Lung microvascular endothelial cell (primary cell): ENCODE results near the gene GPC6. TPM values are rescaled to one million over a fixed set of nuclear protein-coding genes. Genes with fewer than 3 reads are reported as not detected.

Source experiments
- DNase-seq, 2 donors: peaks; one replicate each; pipeline versions ENCODE4 v3.0.0 to v3.0.0-alpha.2; 2010; ENCODE audit warnings: low read depth in 2 of 2
- total RNA-seq: library from RNA; depleted of rRNA; stranded (reverse); fragments of >200 nt; gene quantifications from 2 replicates; pipeline ENCODE4 v1.2.1, GENCODE V29; 2014

GPC6 gene
- total RNA-seq, 1 donor from 2014 or later, result under 0.01 TPM

DNA sequence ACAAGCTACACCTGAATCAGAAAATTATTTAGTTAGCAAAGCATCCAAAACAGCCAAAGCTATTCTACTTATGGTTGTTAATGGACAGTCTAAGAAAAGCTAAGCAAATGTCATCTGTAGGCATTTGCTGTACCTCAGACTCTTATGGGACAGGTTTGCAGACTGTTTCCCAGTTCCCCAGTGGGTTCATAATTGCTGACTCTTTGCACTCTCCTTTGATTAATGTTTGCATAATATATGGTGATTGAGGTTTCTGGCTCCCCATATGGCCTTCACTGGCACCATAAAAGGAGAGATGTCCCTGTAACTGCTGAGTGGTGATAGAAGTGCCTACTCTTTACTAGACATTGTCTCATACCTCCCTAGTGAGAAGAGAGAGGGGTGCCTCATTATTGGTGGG lies 142.1 kb downstream of the GPC6 start:
- no peak for DNase-seq

GRCh38 chr13:93372856-93373255 lies 146.2 kb downstream of the GPC6 start:
- DNase-seq, result no peak

GRCh38 chr13:93375491-93375890 lies 148.9 kb downstream of the GPC6 start:
- DNase-seq, result no peak

DNA sequence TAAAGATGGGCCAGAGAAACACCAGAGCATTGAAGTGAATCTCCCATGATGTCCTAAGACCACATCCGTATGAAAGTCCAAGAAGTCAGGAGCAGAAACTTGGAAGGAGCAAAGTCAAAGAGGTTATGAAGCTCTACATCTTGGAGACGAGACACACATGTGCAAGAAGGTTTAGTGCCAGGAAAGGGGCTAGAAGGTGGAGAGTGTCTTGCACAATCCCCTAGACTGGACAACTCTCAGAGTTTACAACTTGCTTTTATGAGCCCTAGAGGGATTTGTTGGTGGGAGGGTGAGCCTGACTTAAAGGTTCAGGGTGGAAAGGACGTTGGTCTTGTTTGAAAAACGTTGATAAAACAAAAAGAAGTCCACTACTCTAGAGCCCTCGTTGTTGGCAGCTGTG lies 150.6 kb downstream of the GPC6 start:
- no peak for DNase-seq

DNA sequence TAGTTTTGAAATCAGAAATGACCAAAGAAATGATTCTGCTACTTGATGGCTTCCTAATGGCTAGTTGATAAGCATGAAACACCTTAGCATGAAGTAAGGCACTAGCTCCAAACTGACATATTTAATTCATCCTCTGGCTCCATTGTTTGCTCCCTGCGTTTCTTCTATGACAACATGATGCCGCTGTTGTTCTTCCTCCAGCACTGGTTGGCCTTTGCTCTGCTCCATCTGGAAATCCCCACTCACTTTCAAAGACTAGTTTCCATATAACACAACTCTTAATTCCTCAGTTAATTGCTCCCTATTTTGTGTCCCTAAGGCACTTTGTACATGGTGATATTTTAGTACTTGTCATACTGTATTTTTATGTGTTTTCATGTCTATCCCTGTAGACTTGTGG lies 151.6 kb downstream of the GPC6 start:
- no peak for DNase-seq

DNA sequence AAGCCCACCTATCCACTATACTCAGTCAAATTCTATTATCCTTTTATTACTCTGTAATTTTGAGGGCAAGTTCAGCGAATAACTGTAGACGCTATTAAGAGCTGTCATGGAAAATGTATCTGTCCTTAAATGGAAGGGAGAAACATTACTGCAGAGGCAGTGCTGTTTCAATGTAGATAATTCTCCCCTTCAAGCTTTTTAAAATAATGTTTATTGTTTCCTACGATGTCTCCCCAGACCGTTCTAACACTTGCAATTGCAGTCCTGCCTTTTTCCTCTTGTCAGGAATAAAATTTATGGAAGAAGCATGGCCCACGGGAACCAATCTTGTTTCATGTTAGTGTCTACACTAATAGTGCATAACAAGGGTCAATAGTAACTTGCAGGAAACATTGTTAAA lies 159.5 kb downstream of the GPC6 start:
- DNase-seq, result no peak

- DNase-seq, result no peak
Measured at GRCh38 chr13:93388701-93389100, 162.1 kb downstream of the GPC6 start.

- no peak for DNase-seq
Measured at GRCh38 chr13:93397619-93398018, 171.0 kb downstream of the GPC6 start.

GRCh38 chr13:93398167-93399035 lies 171.8 kb downstream of the GPC6 start:
- DNase-seq, result no peak

DNA sequence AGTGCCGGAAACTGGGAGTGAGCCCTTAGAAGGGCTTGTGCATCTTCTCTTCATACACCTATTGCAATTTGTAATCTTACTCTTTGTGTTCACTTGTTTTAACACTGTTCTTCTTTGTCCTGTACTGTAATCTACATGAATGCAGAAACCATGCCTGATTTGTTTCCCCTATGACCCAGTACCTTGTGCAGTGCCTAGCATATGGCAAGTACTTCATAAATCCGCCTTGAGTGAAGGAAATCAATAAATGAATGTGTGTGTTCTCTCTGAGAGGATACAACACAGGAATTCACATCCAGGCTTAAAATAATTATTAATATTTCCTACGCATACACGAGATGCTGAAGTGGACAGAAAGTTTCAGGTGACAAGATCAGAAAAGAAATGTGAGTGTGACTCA lies 172.6 kb downstream of the GPC6 start:
- no peak for DNase-seq

DNA sequence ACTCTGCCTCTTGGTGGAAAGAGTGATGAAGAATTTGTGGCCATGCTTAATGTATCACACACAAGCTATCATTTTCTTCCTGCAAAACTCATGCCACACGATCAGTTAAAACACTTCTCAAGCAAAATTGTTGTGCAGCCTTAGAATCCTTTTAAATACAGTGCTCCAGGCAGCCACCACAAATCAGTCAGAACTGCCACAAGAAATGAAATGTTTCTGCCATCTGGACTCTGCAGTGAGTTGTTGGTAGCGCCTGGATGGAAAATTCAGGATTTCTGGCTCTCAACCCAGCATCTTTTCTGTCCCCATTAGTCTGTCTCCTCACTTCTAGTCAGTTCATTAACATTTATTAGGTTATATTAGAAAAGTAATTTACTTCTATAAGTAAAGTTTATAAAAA lies 179.5 kb downstream of the GPC6 start:
- DNase-seq, result no peak

GRCh38 chr13:93407551-93407950 lies 180.9 kb downstream of the GPC6 start:
- no peak for DNase-seq

- no peak for DNase-seq
Measured at GRCh38 chr13:93409001-93409400, 182.4 kb downstream of the GPC6 start.

DNA sequence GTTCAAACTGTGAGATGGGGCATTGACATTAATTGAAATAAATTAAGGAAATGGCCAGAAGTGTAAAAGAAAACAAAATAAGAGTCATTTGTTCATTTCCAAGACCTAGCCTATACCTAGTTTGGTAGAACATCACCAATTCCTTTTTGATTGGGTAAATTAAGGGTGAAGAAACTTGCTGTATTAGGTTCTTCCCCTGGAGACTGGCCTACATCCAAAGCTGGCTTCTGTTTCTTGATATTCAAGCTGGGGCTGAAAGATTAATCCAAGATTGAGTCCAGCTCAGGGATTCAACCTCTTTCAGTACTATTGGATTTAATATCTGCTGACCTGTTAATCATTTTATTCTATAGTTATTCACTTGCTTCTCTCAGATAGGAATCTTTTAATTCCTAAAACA lies 183.2 kb downstream of the GPC6 start:
- DNase-seq, result no peak

DNA sequence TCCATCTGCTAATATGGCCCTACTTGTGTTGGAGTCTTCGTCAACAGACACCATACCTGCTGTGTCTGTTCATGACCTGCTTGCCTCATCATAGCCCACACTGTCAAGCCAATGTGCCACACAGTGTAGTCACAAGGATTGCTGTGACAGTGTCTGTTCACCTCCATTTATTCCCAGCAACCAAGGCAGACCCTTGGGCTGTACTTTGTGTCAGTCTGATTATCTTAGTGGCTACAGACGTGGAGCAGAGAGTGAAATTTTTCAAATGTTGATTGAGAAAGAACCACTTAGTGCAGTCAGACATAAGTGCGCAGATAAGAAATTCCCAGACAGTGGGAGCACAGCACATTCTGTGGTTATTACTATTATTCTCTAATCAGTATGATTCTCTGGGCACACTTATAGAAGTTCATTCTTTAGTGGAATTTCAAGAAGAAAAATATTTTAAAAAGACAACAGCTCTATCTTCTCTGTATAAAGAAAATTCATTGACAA lies 184.6 kb downstream of the GPC6 start:
- DNase-seq, result no peak

- DNase-seq, result no peak
Measured at GRCh38 chr13:93412676-93413075, 186.1 kb downstream of the GPC6 start.

DNA sequence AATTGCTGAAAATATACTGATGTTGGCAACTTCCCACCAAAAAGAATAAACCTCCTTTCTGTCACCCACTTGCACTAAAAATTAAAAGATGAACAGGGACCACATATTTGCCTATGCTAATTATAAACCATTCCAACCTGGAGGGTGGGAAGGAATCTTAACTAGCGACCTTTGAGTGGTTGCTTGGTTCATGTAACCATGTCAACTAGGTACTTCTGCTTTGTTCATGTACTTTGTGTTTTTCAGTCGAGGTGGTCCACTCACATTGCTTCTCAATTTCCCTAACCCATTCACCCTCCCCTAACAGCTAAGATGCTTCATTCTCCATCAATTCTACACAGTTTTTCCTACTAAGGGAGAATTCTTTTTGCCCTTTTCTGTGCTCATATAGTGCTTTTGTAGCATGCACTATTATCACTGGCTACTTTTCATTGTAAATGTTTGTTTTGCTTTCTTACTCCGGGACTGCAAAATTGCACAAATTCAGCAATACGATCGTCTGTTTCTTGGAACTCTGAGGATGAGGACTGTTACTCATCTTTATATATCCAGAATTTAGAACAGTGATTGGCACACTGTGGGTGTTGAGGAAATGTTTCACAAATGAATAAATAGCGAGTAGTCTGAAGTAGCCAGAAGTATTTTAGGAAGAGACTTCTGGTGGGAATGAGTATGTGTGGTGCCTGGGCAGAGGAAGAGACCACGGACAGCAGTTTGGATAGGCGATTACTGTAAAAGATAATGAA lies 187.5 kb downstream of the GPC6 start:
- no peak for DNase-seq

GRCh38 chr13:93416736-93417355 lies 190.2 kb downstream of the GPC6 start:
- DNase-seq, result no peak

DNA sequence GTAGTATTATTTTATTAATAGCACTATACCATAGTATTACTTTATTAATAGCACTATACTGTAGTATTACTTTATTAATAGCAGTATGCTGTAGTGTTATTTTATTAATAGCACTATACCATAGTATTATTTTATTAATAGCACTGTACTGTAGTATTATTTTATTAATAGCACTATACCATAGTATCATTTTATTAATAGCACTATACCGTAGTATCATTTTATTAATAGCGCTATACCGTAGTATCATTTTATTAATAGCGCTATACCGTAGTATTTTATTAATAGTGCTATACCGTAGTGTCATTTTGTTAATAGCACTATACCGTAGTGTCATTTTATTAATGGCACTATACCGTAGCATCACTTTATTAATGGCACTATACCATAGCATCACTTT lies 191.8 kb downstream of the GPC6 start:
- no peak for DNase-seq

DNA sequence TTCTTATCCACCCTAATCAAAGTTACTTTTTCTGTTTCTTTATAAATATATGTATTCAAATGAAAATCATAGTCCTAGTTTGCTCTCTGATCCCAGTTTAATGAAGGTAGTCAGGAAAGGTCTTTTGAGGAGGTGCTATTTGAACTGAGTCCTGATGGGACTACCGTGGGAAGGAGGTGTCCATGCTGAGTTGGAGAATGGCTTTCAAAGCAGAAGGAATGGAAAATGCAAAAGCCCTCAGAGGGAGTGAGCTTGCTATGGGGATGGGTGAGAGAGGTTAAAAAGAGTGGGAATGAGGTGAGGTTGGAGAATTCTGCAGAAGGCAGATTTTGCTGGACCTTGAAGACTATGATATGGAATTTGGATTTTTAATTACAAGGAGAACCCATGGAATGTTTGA lies 193.6 kb downstream of the GPC6 start:
- no peak for DNase-seq

DNA sequence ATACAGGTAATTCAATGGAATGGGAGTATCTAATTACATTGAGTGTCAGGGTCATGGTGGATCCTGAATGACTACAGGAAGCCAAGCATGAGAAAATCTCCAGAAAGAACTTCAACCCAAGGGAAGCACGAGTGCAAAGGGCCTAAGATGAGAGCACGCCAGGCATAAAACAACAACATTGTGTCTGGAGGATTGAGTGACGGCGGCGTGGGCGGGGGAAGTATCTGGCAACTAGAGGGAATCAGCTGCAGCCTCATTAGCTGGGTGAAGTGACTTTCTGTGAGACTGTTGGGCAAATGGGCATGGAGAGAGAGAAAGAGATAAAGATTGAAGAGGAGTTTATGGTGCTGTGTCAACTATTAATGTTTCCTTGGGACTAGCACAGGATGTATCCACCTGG lies 194.3 kb downstream of the GPC6 start:
- DNase-seq, result no peak

- no peak for DNase-seq
Measured at GRCh38 chr13:93422980-93423543, 196.5 kb downstream of the GPC6 start.
